Measurements from ENCODE around the gene KLHL7.
A peak's percentile ranks its signal among the peaks of the same experiment; 100 is the strongest.

KLHL7 gene

DNA sequence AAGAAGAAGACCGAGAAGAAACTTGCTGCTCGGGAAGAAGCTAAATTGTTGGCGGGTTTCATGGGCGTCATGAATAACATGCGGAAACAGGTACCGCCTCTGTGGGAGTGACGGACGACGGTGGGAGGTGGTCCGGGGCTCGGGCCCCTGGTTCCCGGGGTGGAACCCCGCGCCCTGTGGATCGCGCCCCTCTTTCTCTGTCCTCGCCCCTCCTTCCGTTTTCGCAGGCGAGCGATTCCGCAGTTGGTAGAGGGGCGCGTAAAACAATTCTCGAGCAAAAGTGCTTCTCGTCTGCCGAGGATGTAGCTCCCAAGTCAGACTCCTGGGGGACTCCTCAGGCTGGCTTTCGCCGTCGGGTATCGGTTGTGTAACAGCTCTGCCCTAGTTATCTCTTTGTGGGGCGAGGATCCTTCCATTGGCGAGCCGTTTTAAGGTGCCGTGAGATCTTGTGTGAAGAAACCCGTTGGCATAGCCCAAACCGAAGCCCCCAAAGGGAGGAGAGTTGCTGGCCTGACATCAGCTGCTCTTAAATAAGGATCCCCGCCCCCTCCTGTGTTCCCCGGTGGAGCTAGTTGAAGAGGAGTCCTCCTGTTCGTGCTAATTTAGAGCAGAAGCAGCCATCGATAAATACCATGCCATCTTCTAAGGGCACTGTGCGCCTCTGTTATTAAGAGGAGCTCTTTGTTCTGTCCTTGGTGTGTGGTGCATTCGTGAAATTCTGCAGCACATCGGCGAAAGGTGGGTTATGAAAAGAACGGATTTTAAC lies 655 bp downstream of the KLHL7 start:
- H3K27ac ChIP-seq: peak overlapping the region; percentile 82

DNA sequence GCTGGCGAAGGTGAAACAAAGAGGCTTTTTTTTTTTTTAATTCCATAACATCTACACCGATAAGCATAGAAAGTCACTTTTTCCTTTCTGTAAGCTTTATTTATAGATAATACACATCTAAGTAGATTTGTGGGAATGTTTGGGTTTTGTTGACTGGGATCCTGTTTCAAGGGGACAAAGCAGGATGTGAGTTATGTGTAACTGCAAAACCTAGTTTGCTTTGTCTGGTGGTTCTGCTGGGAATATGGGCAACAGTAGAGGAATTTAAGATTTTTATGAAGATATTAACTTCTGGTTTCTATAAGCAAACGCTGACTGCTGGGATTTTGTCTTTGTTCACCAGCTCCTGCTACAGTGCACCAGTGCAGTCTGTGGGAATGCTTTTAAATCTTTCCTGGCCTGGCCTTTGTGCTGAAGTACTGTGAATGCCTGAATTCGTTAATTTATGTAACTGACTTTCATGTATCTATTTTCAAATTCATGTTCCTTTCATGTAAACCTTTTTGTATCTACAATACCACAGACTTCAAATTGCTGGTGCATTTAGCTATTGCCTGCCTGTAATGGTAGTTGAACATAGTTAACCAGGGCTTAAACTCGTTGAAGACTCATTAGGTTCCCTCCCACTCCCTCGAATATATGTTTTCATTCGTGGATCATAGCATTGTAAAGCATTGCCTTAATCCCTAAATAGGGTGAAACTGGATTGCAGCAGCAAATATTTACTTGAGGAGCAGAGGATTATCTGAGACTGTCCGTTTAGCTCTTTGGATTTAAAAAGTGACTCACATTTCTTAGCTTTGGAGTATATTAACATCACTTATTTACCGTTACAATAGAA lies 1.5 kb downstream of the KLHL7 start:
- Histone ChIP-seq H3K27ac (peak overlapping the region; percentile 82), H3K9me3 (peaks cover 9% of the 10 kb centered on the region), H3K9ac (peak overlapping the region; percentile 86), H3K36me3 (no peaks in the 10 kb centered on the region; the same call in 1 of the 2 replicates), H3K4me3 (peak overlapping the region; percentile 82), H3K27me3 (no peaks in the 10 kb centered on the region), H3K4me1 (peaks cover 25% of the 10 kb centered on the region), H3K4me2 (peak overlapping the region; percentile 91), H4K20me1 (peaks cover 18% of the 10 kb centered on the region)
- TF ChIP-seq Cebpa-rat (IDR thresholded peaks at IDR 0.05): no peak

More for the DNA sequence above, 655 bp downstream of the KLHL7 start:
- H3K36me3 ChIP-seq: no peaks in the 10 kb centered on the region; the same call in 1 of the 2 replicates
- TF ChIP-seq Cebpa-rat (IDR thresholded peaks at IDR 0.05): peak; percentile 74; the same call in 1 of the 2 replicates
- H3K9me3 ChIP-seq: peaks cover 14% of the 10 kb centered on the region
- H3K4me1 ChIP-seq: peaks cover 25% of the 10 kb centered on the region
- H4K20me1 ChIP-seq: peaks cover 17% of the 10 kb centered on the region
- H3K9ac ChIP-seq: peak overlapping the region; percentile 86
- H3K27me3 ChIP-seq: no peaks in the 10 kb centered on the region
- H3K4me2 ChIP-seq: peak overlapping the region; percentile 91
- peak overlapping the region; percentile 82 for H3K4me3 ChIP-seq

DNA sequence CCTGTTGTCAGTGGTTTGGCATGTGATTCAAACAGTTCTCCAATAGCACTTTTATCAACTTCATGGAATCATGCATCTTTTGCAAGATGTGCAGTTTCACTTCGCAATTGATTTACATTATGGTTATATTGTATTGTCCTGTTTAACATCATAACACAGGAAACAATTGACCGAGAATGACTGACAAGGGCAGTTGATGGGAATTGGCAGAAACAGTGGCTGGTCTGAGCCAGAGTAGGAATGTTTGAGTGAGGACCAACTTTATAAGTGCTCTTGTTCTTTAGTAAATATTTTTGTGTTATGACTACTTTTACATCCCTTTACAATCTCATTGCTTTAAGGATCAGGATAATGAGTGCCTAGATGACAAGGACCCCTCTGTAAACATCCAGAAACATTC lies 2.2 kb downstream of the KLHL7 start:
- H3K4me3 ChIP-seq: peak overlapping the region; percentile 82
- H3K9ac ChIP-seq: peak overlapping the region; percentile 86

DNA sequence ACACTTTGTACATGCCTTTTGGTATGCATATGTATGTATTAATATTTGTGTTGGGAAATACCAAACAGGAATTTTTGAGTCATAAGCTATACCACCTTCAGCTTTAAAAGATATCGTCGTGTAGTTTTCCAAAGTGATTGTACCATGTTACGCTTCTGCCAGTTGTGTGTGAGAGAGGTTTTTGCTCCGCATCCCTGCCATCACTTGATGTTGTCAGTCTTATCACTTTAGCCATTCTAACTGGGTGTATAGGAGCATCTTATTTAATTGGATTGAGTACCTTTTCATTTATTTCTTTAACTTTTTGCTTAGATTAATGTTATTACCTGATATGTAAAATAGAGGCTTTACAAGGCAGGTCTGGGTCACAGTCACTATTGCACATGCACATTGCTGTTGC lies 3.4 kb downstream of the KLHL7 start:
- H3K4me3 ChIP-seq: no peak overlapping the region
- H4K20me1 ChIP-seq: peaks cover 38% of the 10 kb centered on the region
- no peak overlapping the region for H3K27ac ChIP-seq
- H3K9ac ChIP-seq: no peak overlapping the region
- H3K27me3 ChIP-seq: no peaks in the 10 kb centered on the region
- H3K4me1 ChIP-seq: peaks cover 25% of the 10 kb centered on the region
- H3K9me3 ChIP-seq: no peaks in the 10 kb centered on the region
- H3K4me2 ChIP-seq: no peak overlapping the region
- no peak for TF ChIP-seq Cebpa-rat (IDR thresholded peaks at IDR 0.05)
- no peaks in the 10 kb centered on the region for H3K36me3 ChIP-seq

More for the DNA sequence above, 2.2 kb downstream of the KLHL7 start:
- H3K27ac ChIP-seq: no peak overlapping the region; the same call in 1 of the 2 replicates
- no peaks in the 10 kb centered on the region for H3K27me3 ChIP-seq
- no peak for TF ChIP-seq Cebpa-rat (IDR thresholded peaks at IDR 0.05)
- H4K20me1 ChIP-seq: peaks cover 26% of the 10 kb centered on the region
- H3K36me3 ChIP-seq: no peaks in the 10 kb centered on the region; the same call in 1 of the 2 replicates
- H3K4me1 ChIP-seq: peaks cover 25% of the 10 kb centered on the region
- H3K4me2 ChIP-seq: peak overlapping the region; percentile 91
- 0 out of 2 replicates have a peak, but pooled peaks cover 1% of the 10 kb centered on the region for H3K9me3 ChIP-seq

DNA sequence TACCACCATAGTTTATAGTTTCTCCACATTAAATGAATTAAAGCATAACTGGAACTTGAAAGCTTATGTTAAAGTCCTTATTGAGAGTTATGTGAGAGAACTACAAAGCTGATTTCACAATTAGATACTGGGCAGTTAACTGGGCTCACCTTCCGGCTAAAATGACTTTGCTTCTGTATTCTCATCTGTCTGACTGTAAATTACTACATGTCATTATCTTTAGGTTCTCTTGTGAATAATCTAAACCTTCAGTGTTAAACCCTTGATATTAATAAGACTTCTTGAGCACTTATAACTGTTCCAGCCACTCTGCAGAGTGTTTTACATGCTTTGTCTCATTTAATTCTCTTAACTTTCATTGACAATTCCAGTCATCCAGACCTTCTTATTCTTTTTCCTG lies 3.9 kb downstream of the KLHL7 start:
- H3K4me2 ChIP-seq: no peak overlapping the region
- peaks cover 25% of the 10 kb centered on the region for H3K4me1 ChIP-seq
- H3K4me3 ChIP-seq: no peak overlapping the region
- no peaks in the 10 kb centered on the region for H3K27me3 ChIP-seq
- no peaks in the 10 kb centered on the region for H3K9me3 ChIP-seq
- no peak overlapping the region for H3K27ac ChIP-seq
- H3K36me3 ChIP-seq: no peaks in the 10 kb centered on the region
- TF ChIP-seq Cebpa-rat (IDR thresholded peaks at IDR 0.05): no peak
- H4K20me1 ChIP-seq: peaks cover 42% of the 10 kb centered on the region
- H3K9ac ChIP-seq: no peak overlapping the region

DNA sequence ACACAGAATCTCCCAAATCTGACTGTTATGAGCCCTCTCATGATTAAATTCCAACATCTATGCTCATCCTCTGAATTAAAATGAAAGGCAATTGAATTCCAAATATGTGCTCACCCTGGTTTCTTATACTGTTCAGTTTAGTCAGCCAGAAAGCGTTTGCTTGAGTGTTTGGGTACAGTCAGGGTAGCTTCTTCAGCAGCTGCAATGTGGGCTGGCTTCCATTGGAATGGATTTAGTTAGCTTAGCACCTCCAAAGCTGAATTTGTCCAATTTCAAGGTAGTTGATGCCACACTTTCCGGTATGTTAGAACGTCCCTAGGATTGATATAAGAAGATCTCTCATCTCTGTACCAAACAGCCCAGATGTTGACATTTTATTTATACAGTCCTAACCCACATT lies 9.3 kb downstream of the KLHL7 start:
- no peak overlapping the region for H3K9ac ChIP-seq
- H3K27me3 ChIP-seq: no peaks in the 10 kb centered on the region
- no peak overlapping the region for H3K4me2 ChIP-seq
- TF ChIP-seq Cebpa-rat (IDR thresholded peaks at IDR 0.05): no peak
- no peak overlapping the region for H3K27ac ChIP-seq
- peaks cover 6% of the 10 kb centered on the region; the same call in 1 of the 2 replicates for H3K36me3 ChIP-seq
- no peaks in the 10 kb centered on the region for H3K4me1 ChIP-seq
- H3K4me3 ChIP-seq: no peak overlapping the region
- H4K20me1 ChIP-seq: peaks cover 72% of the 10 kb centered on the region
- H3K9me3 ChIP-seq: no peaks in the 10 kb centered on the region

DNA sequence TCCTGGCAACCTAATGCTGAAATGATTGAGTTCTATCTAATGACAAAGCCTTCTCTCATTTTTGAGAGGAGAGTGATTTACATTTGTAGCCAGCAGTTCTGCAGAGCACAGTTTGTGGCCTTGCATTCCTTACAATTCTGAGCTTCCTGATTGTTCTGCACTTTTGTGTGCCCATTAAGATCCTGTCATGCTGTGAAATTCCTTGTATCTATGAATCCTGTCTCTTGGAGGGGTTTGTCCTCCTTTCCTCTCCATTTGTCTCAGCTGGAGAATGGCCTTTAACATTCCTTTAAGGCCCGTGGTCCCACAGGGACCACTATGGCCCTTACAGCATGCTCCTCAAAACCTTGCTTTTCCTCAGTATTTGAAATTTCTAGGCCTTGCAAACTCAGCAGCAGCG lies 10.4 kb downstream of the KLHL7 start:
- H3K27me3 ChIP-seq: no peaks in the 10 kb centered on the region
- no peak overlapping the region for H3K27ac ChIP-seq
- no peak overlapping the region for H3K4me2 ChIP-seq
- no peak overlapping the region for H3K9ac ChIP-seq
- TF ChIP-seq Cebpa-rat (IDR thresholded peaks at IDR 0.05): no peak
- H3K4me3 ChIP-seq: no peak overlapping the region
- peaks cover 72% of the 10 kb centered on the region for H4K20me1 ChIP-seq
- H3K36me3 ChIP-seq: peaks cover 6% of the 10 kb centered on the region; the same call in 1 of the 2 replicates
- no peaks in the 10 kb centered on the region for H3K4me1 ChIP-seq
- H3K9me3 ChIP-seq: no peaks in the 10 kb centered on the region

DNA sequence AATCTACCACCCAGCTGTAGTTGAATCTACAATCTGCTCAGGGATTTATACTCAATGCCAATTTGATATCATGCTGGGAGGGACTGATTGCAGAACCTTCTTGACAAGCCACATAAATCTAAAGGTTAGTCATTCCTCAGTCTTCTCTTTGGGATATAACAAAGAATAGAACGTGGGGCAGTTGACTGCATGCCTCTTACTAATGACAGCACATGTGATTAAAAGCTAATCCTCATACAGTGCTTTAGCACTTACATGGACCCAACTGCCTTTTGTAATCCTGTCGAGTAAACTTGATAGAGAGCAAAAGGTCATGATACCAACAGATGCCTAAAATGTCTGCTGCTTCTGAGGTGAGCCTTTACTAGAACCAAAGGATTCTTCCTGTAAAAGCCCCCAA lies 12.3 kb downstream of the KLHL7 start:
- TF ChIP-seq Cebpa-rat (IDR thresholded peaks at IDR 0.05): no peak
- Histone ChIP-seq H3K4me1 (no peaks in the 10 kb centered on the region), H3K36me3 (peaks cover 13% of the 10 kb centered on the region), H3K27ac (no peak overlapping the region), H3K4me3 (no peak overlapping the region), H3K27me3 (no peaks in the 10 kb centered on the region), H3K4me2 (no peak overlapping the region), H3K9ac (no peak overlapping the region), H3K9me3 (no peaks in the 10 kb centered on the region), H4K20me1 (peaks cover 67% of the 10 kb centered on the region)

DNA sequence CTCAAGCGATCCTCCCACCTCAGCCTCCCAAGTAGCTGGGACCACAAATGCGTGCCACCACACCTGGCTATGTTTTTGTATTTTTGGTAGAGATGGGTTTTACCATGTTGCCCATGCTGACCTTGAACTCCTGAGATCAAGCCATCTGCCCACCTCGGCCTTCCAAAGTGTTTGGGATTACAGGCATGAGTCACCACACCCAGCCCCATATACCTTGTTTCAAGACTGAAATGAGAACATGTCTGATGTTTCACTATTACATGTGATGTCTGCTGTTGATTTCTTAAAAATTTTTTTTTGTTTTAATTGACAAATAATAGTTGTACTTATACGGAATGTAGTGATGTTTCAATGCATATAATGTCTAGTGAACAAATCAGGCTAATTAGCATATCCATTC lies 14.5 kb downstream of the KLHL7 start:
- Histone ChIP-seq H3K36me3 (peaks cover 22% of the 10 kb centered on the region), H3K4me1 (no peaks in the 10 kb centered on the region), H3K27me3 (no peaks in the 10 kb centered on the region), H3K4me2 (no peak overlapping the region), H3K9me3 (no peaks in the 10 kb centered on the region), H3K4me3 (no peak overlapping the region), H3K27ac (no peak overlapping the region), H3K9ac (no peak overlapping the region), H4K20me1 (peaks cover 47% of the 10 kb centered on the region)
- TF ChIP-seq Cebpa-rat (IDR thresholded peaks at IDR 0.05): no peak

DNA sequence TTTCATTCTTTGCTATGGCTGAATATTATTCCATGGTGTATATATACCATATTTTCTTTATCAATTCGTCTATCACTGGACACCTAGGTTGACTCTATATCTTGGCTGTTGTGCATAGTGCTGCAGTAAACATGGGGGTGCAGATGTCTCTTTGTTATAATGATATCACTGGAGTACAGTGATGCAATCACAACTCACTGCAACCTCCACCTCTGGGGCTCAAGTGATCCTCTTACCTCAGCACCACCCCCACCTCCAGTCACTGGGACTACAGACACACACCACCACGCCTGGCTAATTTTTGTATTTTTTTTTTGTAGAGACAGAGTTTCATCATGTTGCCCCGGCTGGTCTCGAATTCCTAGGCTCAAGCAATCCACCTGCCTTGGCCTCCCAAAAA lies 15.6 kb downstream of the KLHL7 start:
- Histone ChIP-seq H3K9me3 (no peaks in the 10 kb centered on the region), H3K9ac (no peak overlapping the region), H3K4me2 (no peak overlapping the region), H3K4me3 (no peak overlapping the region), H3K4me1 (no peaks in the 10 kb centered on the region), H3K36me3 (peaks cover 33% of the 10 kb centered on the region), H3K27me3 (no peaks in the 10 kb centered on the region), H3K27ac (no peak overlapping the region), H4K20me1 (peaks cover 36% of the 10 kb centered on the region)
- no peak for TF ChIP-seq Cebpa-rat (IDR thresholded peaks at IDR 0.05)

All from BLaER1 (cell line).